Spinal cord (tissue), 10 donors: Measurements from ENCODE around the gene TSACC. TPM values are rescaled to one million over a fixed set of nuclear protein-coding genes. Genes with fewer than 3 reads are reported as not detected.

Experiments used
- DNase-seq, 6 donors: peaks; one replicate each; pipeline versions ENCODE4 v3.0.0 to v3.0.0-alpha.2; 2013 to 2015; ENCODE audit warnings: low spot score in 6 of 6, low read depth in 4 of 6
- H3K27ac ChIP-seq: one replicate; pipeline ENCODE4 v1.5.1; 2013; ENCODE audit warnings: low read depth, low read length, control low read depth
- H3K27me3 ChIP-seq: one replicate; pipeline ENCODE4 v1.6.1; 2013; ENCODE audit warnings: low read length; ENCODE audit not compliant: control insufficient read depth, insufficient read depth
- H3K36me3 ChIP-seq: one replicate; pipeline ENCODE4 v1.6.1; 2013; ENCODE audit warnings: low read length; ENCODE audit not compliant: control insufficient read depth, insufficient read depth
- H3K4me1 ChIP-seq: one replicate; pipeline ENCODE4 v1.6.1; 2013; ENCODE audit warnings: low read length; ENCODE audit not compliant: control insufficient read depth, insufficient read depth
- H3K4me3 ChIP-seq: one replicate; pipeline ENCODE4 v1.5.1; 2013; ENCODE audit warnings: low read depth, low read length, control low read depth
- H3K9me3 ChIP-seq: one replicate; pipeline ENCODE4 v1.6.1; 2013; ENCODE audit warnings: low read length; ENCODE audit not compliant: control insufficient read depth, insufficient read depth
- WGBS: methylation state at CpG from one replicate; pipeline ENCODE4 v1.1.5; 2013; ENCODE audit warnings: missing lambda C conversion rate; ENCODE audit not compliant: insufficient coverage; 5-methylcytosine and 5-hydroxymethylcytosine counted together
- long read RNA-seq, 4 donors: transcript quantifications; one replicate each; lab custom pipeline, GENCODE V29; 2026
- polyA plus RNA-seq, 2 donors: library from polyadenylated mRNA; unstranded; fragments of 120-200 nt; gene quantifications; one replicate each; pipeline ENCODE4 v1.2.1, GENCODE V29; 2013; ENCODE audit not compliant: insufficient read length in 2 of 2
- total RNA-seq, 2 donors: library from RNA; depleted of rRNA in 1 of 2; stranded (reverse); fragments of 120-200 nt in 1 of 2; fragments of >200 nt in 1 of 2; gene quantifications; one replicate each; pipeline versions ENCODE4 v1.2.3 to v1.2.4, GENCODE V29; 2013 to 2014
- donor health status: healthy.

The TSACC gene
- total RNA-seq (not detected), polyA plus RNA-seq (1 to 10 TPM in 1 of 2 donors, under 1 TPM in 1; 0.79 to 1.7 TPM)
- long read RNA-seq, donor 1, result 0 reads
- long read RNA-seq, donor 2, result 0 reads
- long read RNA-seq, donor 3, result 0 reads
- long read RNA-seq, donor 4, result 0 reads

GRCh38 chr1:156338180-156338976 lies at the start of gene TSACC, which contains the start of gene CCT3:
TSACC (plus strand) TSS chr1:156338526; CDS start chr1:156339758, 1,232 bp downstream.
CCT3 (minus strand) TSS chr1:156338292; CDS start chr1:156338184, 108 bp downstream.
- peak within 1 kb of the TSS; percentile 89 for H3K4me3 ChIP-seq
- peak; percentile 98 to 100 (median 100) for DNase-seq
- peaks cover 5% of the 10 kb centered on the region for H3K4me1 ChIP-seq
- H3K27ac ChIP-seq, result peak within 1 kb of the TSS; percentile 88
- no peaks in the 10 kb centered on the region for H3K9me3 ChIP-seq
- H3K27me3 ChIP-seq, result no peaks in the 10 kb centered on the region
- H3K36me3 ChIP-seq, result peaks cover 9% of the 10 kb centered on the region
- WGBS, result 0% methylated on average over 44 of the region's 47 CpGs

- Histone ChIP-seq H3K9me3 (no peaks in the 10 kb centered on the region), H3K4me3 (no peak overlapping the region), H3K27ac (no peak overlapping the region), H3K36me3 (peaks cover 39% of the 10 kb centered on the region), H3K4me1 (peaks cover 15% of the 10 kb centered on the region), H3K27me3 (no peaks in the 10 kb centered on the region)
- no peak for DNase-seq
Measured at GRCh38 chr1:156289857-156290256, 48.5 kb upstream of the TSACC start.

- H3K36me3 ChIP-seq, result peaks cover 25% of the 10 kb centered on the region
- H3K27ac ChIP-seq, result peak overlapping the region; percentile 88
- WGBS, result 10% methylated on average over 32 of the region's 37 CpGs
- peaks cover 21% of the 10 kb centered on the region for H3K4me1 ChIP-seq
- H3K9me3 ChIP-seq, result no peaks in the 10 kb centered on the region
- peak overlapping the region; percentile 61 for H3K4me3 ChIP-seq
- DNase-seq, result peak in 5 of 6 donors; percentile 39 to 87 (median 52)
- H3K27me3 ChIP-seq, result no peaks in the 10 kb centered on the region
Measured at GRCh38 chr1:156291226-156292061, 46.9 kb upstream of the TSACC start.

- Histone ChIP-seq H3K9me3 (no peaks in the 10 kb centered on the region), H3K27ac (no peak overlapping the region), H3K27me3 (no peaks in the 10 kb centered on the region), H3K36me3 (peaks cover 24% of the 10 kb centered on the region), H3K4me1 (peaks cover 21% of the 10 kb centered on the region), H3K4me3 (no peak overlapping the region)
- DNase-seq, result no peak
- WGBS, result 94% methylated on average over 8 of the region's 8 CpGs
Measured at GRCh38 chr1:156293098-156293434, 45.3 kb upstream of the TSACC start.

- DNase-seq, result no peak
- H3K27ac ChIP-seq, result no peak overlapping the region
- WGBS, result 94% methylated on average over 6 of the region's 9 CpGs
- peaks cover 21% of the 10 kb centered on the region for H3K4me1 ChIP-seq
- H3K4me3 ChIP-seq, result no peak overlapping the region
- H3K27me3 ChIP-seq, result no peaks in the 10 kb centered on the region
- peaks cover 26% of the 10 kb centered on the region for H3K36me3 ChIP-seq
- no peaks in the 10 kb centered on the region for H3K9me3 ChIP-seq
Measured at GRCh38 chr1:156293895-156294294, 44.4 kb upstream of the TSACC start.

GRCh38 chr1:156295391-156295947 lies 42.9 kb upstream of the TSACC start, which contains the start of gene GLMP:
GLMP (minus strand) TSS chr1:156295679; CDS start chr1:156295645, 34 bp downstream.
- H3K27me3 ChIP-seq, result no peaks in the 10 kb centered on the region
- peak in 3 of 6 donors; percentile 46 to 89 (median 88) for DNase-seq
- H3K36me3 ChIP-seq, result peaks cover 24% of the 10 kb centered on the region
- H3K4me1 ChIP-seq, result peaks cover 21% of the 10 kb centered on the region
- H3K4me3 ChIP-seq, result peak within 1 kb of the TSS; percentile 89
- no peaks in the 10 kb centered on the region for H3K9me3 ChIP-seq
- 3% methylated on average over 13 of the region's 17 CpGs for WGBS
- H3K27ac ChIP-seq, result no peak within 1 kb of the TSS

GRCh38 chr1:156298852-156299357 lies 39.4 kb upstream of the TSACC start, which contains the start of gene VHLL:
VHLL (minus strand) TSS chr1:156299307; CDS start chr1:156299189, 118 bp downstream.
- Histone ChIP-seq H3K9me3 (no peaks in the 10 kb centered on the region), H3K27me3 (no peaks in the 10 kb centered on the region), H3K4me1 (peaks cover 10% of the 10 kb centered on the region), H3K27ac (no peak within 1 kb of the TSS), H3K36me3 (peaks cover 13% of the 10 kb centered on the region), H3K4me3 (no peak within 1 kb of the TSS)
- DNase-seq, result no peak
- 87% methylated on average over 14 of the region's 19 CpGs for WGBS

- WGBS, result no CpG with 5 or more reads among the region's 4 CpGs
- Histone ChIP-seq H3K36me3 (peaks cover 41% of the 10 kb centered on the region), H3K27me3 (no peaks in the 10 kb centered on the region), H3K27ac (no peak overlapping the region), H3K4me1 (no peaks in the 10 kb centered on the region), H3K9me3 (no peaks in the 10 kb centered on the region), H3K4me3 (no peak overlapping the region)
- no peak for DNase-seq
Measured at GRCh38 chr1:156303241-156303640, 35.1 kb upstream of the TSACC start.

- peaks cover 54% of the 10 kb centered on the region for H3K36me3 ChIP-seq
- WGBS, result no CpG with 5 or more reads among the region's 2 CpGs
- no peaks in the 10 kb centered on the region for H3K4me1 ChIP-seq
- H3K27ac ChIP-seq, result no peak overlapping the region
- no peak overlapping the region for H3K4me3 ChIP-seq
- H3K9me3 ChIP-seq, result no peaks in the 10 kb centered on the region
- DNase-seq, result no peak
- no peaks in the 10 kb centered on the region for H3K27me3 ChIP-seq
Measured at GRCh38 chr1:156305215-156305614, 33.1 kb upstream of the TSACC start.
